Stimulated activated naive B cell treated with anti-CD40 and anti-IgM and Interleukin-4, amounts not matched to agents 10 μg/mL and 1 μg/mL and 100 μg/mL, for 72 hours (primary cell): ENCODE data around the gene UCHL5.

Source experiments
- ATAC-seq, 2 donors: fragments of 150-1000 bp; cut with Tn5 transposase; replicated peaks; 2 replicates each; pipeline ENCODE4 v1.10.0; 2021; ENCODE audit warnings: moderate library complexity in 1 of 2
- DNase-seq: peaks from one replicate; pipeline ENCODE4 v3.0.0; 2021
- H3K27ac Mint-ChIP-seq: one replicate; pipeline ENCODE4 v1.8.0; 2022; ENCODE audit warnings: mild to moderate bottlenecking, mixed read lengths
- H3K27me3 Mint-ChIP-seq, 2 donors: one replicate each; pipeline ENCODE4 v1.8.0; 2022; ENCODE audit warnings: mixed read lengths in 2 of 2
- H3K36me3 Mint-ChIP-seq, 2 donors: one replicate each; pipeline ENCODE4 v1.8.0; 2022; ENCODE audit warnings: mixed read lengths in 2 of 2, mild to moderate bottlenecking in 1 of 2
- H3K4me1 Mint-ChIP-seq, 2 donors: one replicate each; pipeline ENCODE4 v1.8.0; 2022; ENCODE audit warnings: mixed read lengths in 2 of 2, mild to moderate bottlenecking in 1 of 2
- H3K4me3 Mint-ChIP-seq, 2 donors: one replicate each; pipeline ENCODE4 v1.8.0; 2022; ENCODE audit warnings: mild to moderate bottlenecking in 2 of 2, mixed read lengths in 2 of 2, moderate library complexity in 1 of 2
- H3K9me3 Mint-ChIP-seq, 2 donors: one replicate each; pipeline ENCODE4 v1.8.0; 2022; ENCODE audit warnings: mixed read lengths in 2 of 2, mild to moderate bottlenecking in 1 of 2

Gene UCHL5

DNA sequence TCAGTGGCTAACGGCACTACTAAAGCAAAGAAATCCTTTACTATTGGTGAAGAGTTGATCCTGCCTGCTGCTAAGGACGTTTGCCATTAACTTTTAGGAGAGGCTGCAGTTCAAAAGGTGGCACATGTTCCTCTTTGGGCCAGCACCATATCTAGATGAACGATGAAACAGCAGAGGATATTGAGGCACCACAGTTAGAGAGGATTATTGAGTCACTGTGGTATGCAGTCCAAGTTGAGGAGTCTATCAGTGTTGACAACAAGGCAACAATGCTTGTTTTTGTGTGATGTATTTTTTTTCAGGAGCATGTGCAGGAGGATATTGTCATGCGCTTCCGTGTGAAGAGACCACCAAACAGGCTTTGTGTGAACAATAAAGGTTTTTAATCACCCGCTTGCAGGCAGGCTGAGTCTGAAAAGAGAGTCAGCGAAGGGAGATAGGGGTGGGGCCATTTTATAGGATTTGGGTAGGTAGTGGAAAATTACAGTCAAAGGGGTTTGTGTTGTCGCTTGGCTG is 80.9 kb downstream of the UCHL5 start:
- DNase-seq, result no peak
- H3K27me3 Mint-ChIP-seq, result no peaks in the 10 kb centered on the region
- H3K9me3 Mint-ChIP-seq, result peaks cover 0 to 2% of the 10 kb centered on the region in 2 donors
- peaks cover 11 to 22% of the 10 kb centered on the region in 2 donors for H3K36me3 Mint-ChIP-seq
- no peak overlapping the region for H3K4me3 Mint-ChIP-seq
- H3K27ac Mint-ChIP-seq, result no peak overlapping the region
- H3K4me1 Mint-ChIP-seq, result peaks cover 0 to 1% of the 10 kb centered on the region in 2 donors
- ATAC-seq, result no peak

DNA sequence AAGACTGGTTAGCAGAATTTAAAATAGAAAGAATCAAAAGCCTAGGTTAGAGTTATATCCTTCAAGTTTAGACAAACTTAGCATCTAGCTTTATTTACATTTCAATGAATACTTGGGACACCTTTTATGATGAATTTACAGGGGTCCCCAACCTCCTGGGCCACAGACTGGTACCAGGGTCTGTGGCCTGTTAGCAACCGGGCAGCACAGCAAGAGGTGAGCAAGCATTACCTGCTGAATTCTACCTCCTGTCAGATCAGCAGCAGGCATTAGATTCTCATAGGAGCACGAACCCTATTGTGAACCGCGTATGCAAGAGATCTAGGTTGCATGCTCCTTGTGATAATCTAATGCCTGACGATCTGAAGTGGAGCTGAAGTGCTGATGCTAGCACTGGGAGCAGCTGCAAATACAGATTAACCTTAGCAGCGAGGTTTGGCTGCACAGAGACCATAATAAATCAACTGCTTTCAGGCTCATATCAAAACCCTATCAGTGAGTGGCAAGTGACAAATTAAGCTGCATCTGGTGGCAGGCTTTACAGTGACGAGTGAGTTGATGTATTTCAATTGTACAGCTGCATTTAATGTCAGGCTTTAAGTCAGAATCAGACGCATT is 82.0 kb downstream of the UCHL5 start:
- no peak for ATAC-seq
- Mint-ChIP-seq H3K9me3 (peaks cover 0 to 2% of the 10 kb centered on the region in 2 donors), H3K4me1 (no peaks in the 10 kb centered on the region), H3K27me3 (no peaks in the 10 kb centered on the region), H3K36me3 (peaks cover 11 to 22% of the 10 kb centered on the region in 2 donors), H3K27ac (no peak overlapping the region), H3K4me3 (no peak overlapping the region)
- DNase-seq, result no peak

DNA sequence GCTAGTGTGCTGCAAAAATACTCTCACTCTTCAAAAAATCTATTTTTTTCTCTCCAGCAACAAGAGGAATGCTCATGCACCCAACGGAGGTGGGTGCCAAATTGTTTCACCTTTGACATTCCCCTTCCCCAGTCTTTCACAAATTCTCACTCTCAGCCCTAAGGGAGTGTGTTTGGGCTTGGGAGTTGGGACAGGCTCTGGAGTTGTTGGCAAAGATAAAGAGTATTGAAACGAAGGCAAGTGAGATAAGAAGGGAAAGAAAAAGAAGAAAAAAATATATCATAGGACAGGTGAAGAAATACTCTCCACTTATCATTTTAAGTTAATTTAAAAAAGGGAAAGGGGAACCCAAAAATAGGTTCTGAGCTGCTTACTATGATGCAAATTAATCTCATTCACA is 82.6 kb downstream of the UCHL5 start:
- H3K9me3 Mint-ChIP-seq, result peaks cover 0 to 2% of the 10 kb centered on the region in 2 donors
- peaks cover 11 to 22% of the 10 kb centered on the region in 2 donors for H3K36me3 Mint-ChIP-seq
- no peaks in the 10 kb centered on the region for H3K27me3 Mint-ChIP-seq
- no peak overlapping the region for H3K27ac Mint-ChIP-seq
- H3K4me3 Mint-ChIP-seq, result no peak overlapping the region
- ATAC-seq (no peak), DNase-seq (no peak)
- no peaks in the 10 kb centered on the region for H3K4me1 Mint-ChIP-seq

DNA sequence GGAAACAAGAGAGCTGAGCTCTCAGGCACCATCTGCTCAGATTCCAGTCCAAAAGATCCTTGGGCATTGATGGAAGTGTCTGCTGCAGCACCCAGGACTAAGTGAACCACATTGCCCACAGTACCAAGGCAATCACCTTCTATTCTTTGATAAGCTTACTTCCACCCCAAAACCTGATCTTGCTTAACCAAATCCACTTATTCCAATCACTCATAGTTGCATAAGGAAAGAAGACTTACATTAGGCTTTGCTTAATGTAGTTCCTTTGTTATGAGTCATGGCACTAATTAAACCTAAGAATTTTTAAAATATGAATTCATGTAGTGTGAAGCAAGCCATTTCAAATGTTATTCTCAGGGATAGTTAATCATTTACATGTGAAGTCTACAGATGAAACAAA is 84.5 kb downstream of the UCHL5 start:
- H3K9me3 Mint-ChIP-seq, result peaks cover 0 to 2% of the 10 kb centered on the region in 2 donors
- H3K4me1 Mint-ChIP-seq, result no peaks in the 10 kb centered on the region
- no peak overlapping the region for H3K27ac Mint-ChIP-seq
- peaks cover 8 to 17% of the 10 kb centered on the region in 2 donors for H3K36me3 Mint-ChIP-seq
- ATAC-seq, result no peak
- H3K27me3 Mint-ChIP-seq, result no peaks in the 10 kb centered on the region
- H3K4me3 Mint-ChIP-seq, result no peak overlapping the region
- DNase-seq, result no peak

DNA sequence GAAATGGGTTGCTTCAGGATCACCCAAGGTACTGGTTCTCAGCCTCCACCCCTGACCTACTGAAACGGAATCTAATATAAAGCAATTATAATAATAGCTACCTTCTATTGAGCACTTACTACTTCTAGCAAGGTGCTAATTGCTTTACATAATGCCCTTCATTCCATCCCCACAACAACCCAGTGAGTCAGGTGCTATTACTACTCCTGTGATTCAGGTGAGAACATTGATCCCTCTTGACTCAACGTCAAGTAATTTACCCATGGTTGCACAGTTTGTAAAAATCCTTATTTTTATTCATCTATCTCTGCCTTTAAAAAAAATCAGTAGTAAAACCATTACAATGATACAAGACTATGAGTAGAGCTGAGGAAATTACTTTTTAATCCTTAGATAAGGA is 85.2 kb downstream of the UCHL5 start:
- no peaks in the 10 kb centered on the region for H3K27me3 Mint-ChIP-seq
- no peak overlapping the region for H3K4me3 Mint-ChIP-seq
- no peak for ATAC-seq
- H3K27ac Mint-ChIP-seq, result no peak overlapping the region
- no peak for DNase-seq
- peaks cover 0 to 2% of the 10 kb centered on the region in 2 donors for H3K9me3 Mint-ChIP-seq
- peaks cover 6 to 10% of the 10 kb centered on the region in 2 donors for H3K36me3 Mint-ChIP-seq
- no peaks in the 10 kb centered on the region for H3K4me1 Mint-ChIP-seq

DNA sequence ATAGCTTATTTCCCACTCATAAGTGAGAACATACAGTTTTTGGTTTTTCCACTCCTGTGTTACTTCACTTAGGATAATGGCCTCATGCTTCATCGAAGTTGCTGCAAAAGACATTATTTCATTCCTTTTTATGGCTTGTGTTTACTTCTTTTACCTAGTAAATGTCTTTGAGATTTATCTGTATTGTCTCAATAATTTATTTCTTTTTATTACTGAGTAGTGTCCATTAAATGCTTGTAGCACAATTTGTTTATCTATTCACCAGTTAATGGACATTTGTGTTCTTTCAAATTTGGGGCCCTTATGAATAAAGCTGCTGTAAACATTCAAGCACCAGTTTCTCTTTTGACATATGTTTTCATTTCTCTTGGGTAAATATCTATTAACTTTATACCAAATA is 86.0 kb downstream of the UCHL5 start:
- Mint-ChIP-seq H3K27ac (no peak overlapping the region), H3K9me3 (peaks cover 0 to under 1% of the 10 kb centered on the region in 2 donors), H3K4me3 (no peak overlapping the region), H3K4me1 (no peaks in the 10 kb centered on the region), H3K27me3 (no peaks in the 10 kb centered on the region), H3K36me3 (peaks cover under 1 to 2% of the 10 kb centered on the region in 2 donors)
- DNase-seq, result no peak
- ATAC-seq, result no peak

DNA sequence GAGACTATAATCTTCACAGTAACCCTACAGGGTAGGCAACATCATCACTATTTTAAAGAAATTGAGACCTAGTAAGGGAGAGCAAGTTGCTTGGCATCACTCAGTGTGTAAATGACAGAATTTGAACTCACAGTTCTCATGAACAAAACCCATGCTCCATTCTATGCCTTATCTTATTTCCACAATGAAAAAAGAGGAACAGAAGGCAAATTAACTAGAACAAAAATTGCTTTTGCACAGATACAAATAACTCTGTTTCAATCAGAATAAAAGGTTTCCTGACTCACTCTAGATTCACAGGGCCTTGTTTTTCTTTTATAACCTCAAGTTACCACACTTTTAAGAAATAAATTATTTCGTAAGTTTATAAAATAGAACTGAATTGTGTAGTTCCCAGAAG is 90.1 kb downstream of the UCHL5 start:
- DNase-seq, result no peak
- Mint-ChIP-seq H3K27me3 (no peaks in the 10 kb centered on the region), H3K36me3 (peaks cover 0 to 2% of the 10 kb centered on the region in 2 donors), H3K4me1 (peaks cover 0 to 2% of the 10 kb centered on the region in 2 donors), H3K9me3 (no peaks in the 10 kb centered on the region), H3K27ac (no peak overlapping the region), H3K4me3 (no peak overlapping the region)
- ATAC-seq, result no peak

DNA sequence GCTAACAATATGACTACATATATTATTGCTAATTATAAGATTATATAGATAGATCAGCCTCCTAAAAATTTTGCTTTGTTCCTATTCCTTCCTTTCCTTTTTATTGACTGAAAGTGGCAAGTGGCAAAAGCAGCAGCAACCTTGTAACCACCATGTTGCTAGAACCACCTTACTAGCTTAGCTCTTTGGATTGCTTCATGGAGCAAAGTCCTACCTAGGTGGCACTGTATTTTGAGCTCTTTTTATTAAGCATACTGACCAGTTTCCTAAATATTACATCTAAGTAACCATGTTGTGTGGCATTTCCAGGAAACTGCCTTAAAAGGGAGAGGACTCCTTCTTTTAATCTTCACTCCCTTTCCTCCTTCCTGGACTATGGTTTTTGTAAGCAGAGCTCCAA is 90.8 kb downstream of the UCHL5 start:
- ATAC-seq, result no peak
- no peak overlapping the region for H3K27ac Mint-ChIP-seq
- no peak for DNase-seq
- no peaks in the 10 kb centered on the region for H3K9me3 Mint-ChIP-seq
- H3K4me3 Mint-ChIP-seq, result no peak overlapping the region
- H3K4me1 Mint-ChIP-seq, result peaks cover 0 to 2% of the 10 kb centered on the region in 2 donors
- H3K36me3 Mint-ChIP-seq, result peaks cover 0 to 3% of the 10 kb centered on the region in 2 donors
- H3K27me3 Mint-ChIP-seq, result no peaks in the 10 kb centered on the region

DNA sequence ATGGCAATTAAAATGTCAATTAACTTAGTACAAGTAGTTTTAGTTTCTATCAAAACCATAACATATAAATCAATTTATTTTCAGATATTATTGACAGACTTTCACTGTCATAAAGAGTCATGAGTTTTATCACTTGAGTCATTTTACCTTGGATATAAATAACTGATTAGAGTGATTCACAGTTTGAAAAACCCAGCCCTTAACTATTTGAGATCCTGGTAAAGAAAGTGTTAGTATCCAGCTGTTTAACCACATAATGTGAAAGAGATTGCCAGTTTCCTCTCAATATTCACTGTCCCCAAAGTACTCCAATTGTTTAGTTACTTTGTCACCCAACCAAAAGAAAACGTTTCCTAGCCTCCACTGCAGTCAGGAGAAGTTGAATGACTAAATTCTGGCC is 91.3 kb downstream of the UCHL5 start:
- Mint-ChIP-seq H3K36me3 (peaks cover 0 to 3% of the 10 kb centered on the region in 2 donors), H3K4me3 (no peak overlapping the region), H3K27me3 (no peaks in the 10 kb centered on the region), H3K4me1 (peaks cover 0 to 2% of the 10 kb centered on the region in 2 donors), H3K27ac (no peak overlapping the region), H3K9me3 (no peaks in the 10 kb centered on the region)
- DNase-seq (no peak), ATAC-seq (no peak)

DNA sequence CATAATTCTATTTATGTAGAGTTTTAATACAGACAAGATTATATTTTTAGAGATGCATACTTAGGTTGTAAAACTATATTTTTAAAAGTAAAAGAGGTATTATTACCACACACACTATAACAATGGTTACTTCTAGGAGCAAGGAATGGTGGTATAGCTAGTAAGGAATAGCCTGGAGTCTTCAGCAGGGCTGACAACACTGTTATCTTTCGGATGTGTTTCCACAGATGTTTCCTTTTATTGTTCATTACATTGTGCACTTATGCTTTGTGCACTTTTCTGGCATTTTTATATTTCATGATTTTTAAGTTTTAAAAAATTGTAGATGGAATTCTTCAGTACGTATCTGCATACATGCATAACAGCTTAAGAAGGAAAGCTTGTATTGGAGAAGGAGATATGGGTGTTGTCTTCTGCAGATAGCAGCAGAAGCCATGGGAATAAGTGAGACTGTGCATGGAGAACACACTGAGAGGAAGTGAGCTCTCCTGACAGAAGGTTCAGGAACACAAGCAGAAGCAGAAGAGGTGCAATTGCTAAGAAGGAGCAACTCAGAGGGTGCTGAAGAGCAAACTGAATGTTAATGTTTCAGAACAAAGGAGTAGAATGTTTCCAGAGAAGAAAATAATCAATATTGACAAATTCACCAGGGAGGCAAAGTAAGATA is 91.8 kb downstream of the UCHL5 start:
- H3K9me3 Mint-ChIP-seq, result no peaks in the 10 kb centered on the region
- H3K27me3 Mint-ChIP-seq, result no peaks in the 10 kb centered on the region
- no peak overlapping the region for H3K27ac Mint-ChIP-seq
- no peak overlapping the region for H3K4me3 Mint-ChIP-seq
- ATAC-seq, result no peak
- DNase-seq, result no peak
- H3K4me1 Mint-ChIP-seq, result peaks cover 0 to 2% of the 10 kb centered on the region in 2 donors
- peaks cover 0 to 3% of the 10 kb centered on the region in 2 donors for H3K36me3 Mint-ChIP-seq

DNA sequence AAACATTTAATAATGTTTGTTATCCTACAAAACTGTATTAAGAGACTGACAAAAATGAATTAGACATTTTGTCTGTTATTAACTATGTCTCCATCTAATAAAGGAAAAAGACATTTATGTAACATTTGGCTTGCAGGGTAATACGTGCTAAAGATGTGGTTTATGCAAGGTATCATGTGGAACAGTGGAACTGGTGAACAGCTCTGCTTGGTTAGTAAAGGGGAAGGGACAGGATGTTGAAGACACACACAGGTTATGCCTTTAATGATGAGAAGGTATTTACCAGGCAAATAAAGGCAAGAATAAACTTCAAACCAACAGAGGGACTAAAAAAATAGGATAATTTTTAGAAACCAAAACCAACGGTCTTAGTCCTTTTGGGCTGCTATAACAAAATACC is 93.1 kb downstream of the UCHL5 start:
- ATAC-seq (no peak), DNase-seq (no peak)
- peaks cover 0 to 2% of the 10 kb centered on the region in 2 donors for H3K4me1 Mint-ChIP-seq
- H3K27ac Mint-ChIP-seq, result no peak overlapping the region
- H3K9me3 Mint-ChIP-seq, result no peaks in the 10 kb centered on the region
- H3K36me3 Mint-ChIP-seq, result peaks cover 0 to 3% of the 10 kb centered on the region in 2 donors
- no peaks in the 10 kb centered on the region for H3K27me3 Mint-ChIP-seq
- H3K4me3 Mint-ChIP-seq, result no peak overlapping the region

DNA sequence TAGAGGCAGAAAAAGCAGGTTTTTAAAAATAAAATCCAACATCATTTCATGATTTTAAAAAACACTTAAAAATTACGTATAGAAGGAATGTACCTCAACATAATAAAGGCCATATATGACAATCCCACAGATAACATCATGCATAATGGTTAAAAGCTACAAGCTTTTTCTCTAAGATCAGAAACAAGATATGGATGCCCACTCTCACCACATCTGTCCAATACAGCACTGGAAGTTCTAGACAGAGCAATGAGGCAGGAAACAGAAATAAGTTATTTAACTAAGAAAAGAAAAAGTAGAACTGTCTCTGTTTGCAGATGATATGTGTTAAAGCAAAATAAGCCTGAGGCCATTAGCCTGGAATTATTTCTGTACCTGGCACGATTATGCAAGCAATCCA is 96.3 kb downstream of the UCHL5 start:
- ATAC-seq, result no peak
- H3K36me3 Mint-ChIP-seq, result peaks cover 3 to 6% of the 10 kb centered on the region in 2 donors
- H3K9me3 Mint-ChIP-seq, result no peaks in the 10 kb centered on the region
- H3K4me1 Mint-ChIP-seq, result peaks cover 0 to 2% of the 10 kb centered on the region in 2 donors
- no peak overlapping the region for H3K4me3 Mint-ChIP-seq
- DNase-seq, result no peak
- no peaks in the 10 kb centered on the region for H3K27me3 Mint-ChIP-seq
- H3K27ac Mint-ChIP-seq, result no peak overlapping the region
